Skeletal muscle tissue (tissue), 4 donors: ENCODE data around the gene BMP10. TPM values are rescaled to one million over a fixed set of nuclear protein-coding genes. Genes with fewer than 3 reads are reported as not detected.
"Not testable (repeated sequence)": the region's sequence is repeated elsewhere in the genome, so short reads cannot be mapped to it uniquely, and the experiment has no call there.

Source experiments
- H3K27ac ChIP-seq: one replicate; pipeline ENCODE4 v1.7.0; 2013; ENCODE audit warnings: mild to moderate bottlenecking, low read depth, low read length, inconsistent platforms
- H3K27me3 ChIP-seq, 3 donors: one replicate each; pipeline ENCODE4 v1.7.0; 2013; ENCODE audit warnings: low read length in 3 of 3; ENCODE audit not compliant: control insufficient read depth in 3 of 3, insufficient read depth in 3 of 3
- H3K36me3 ChIP-seq, 3 donors: one replicate each; pipeline ENCODE4 v1.7.0; 2013; ENCODE audit warnings: low read length in 3 of 3; ENCODE audit not compliant: control insufficient read depth in 3 of 3, insufficient read depth in 3 of 3
- H3K4me1 ChIP-seq, 3 donors: one replicate each; pipeline ENCODE4 v1.7.0; 2013; ENCODE audit warnings: low read length in 3 of 3, mild to moderate bottlenecking in 3 of 3; ENCODE audit not compliant: control insufficient read depth in 3 of 3, insufficient read depth in 3 of 3
- H3K4me3 ChIP-seq, 3 donors: one replicate each; pipeline ENCODE4 v1.7.0; 2013; ENCODE audit warnings: low read length in 3 of 3
- H3K9ac ChIP-seq, 3 donors: one replicate each; pipeline ENCODE4 v1.7.0; 2013; ENCODE audit warnings: low read length in 3 of 3, mild to moderate bottlenecking in 3 of 3, moderate library complexity in 2 of 3, low read depth in 1 of 3
- H3K9me3 ChIP-seq, 3 donors: one replicate each; pipeline ENCODE4 v1.7.0; 2013; ENCODE audit warnings: low read length in 3 of 3; ENCODE audit not compliant: control insufficient read depth in 3 of 3
- total RNA-seq: library from RNA; depleted of rRNA; stranded (reverse); fragments of >200 nt; gene quantifications from one replicate; pipeline ENCODE4 v1.2.3, GENCODE V29; 2014
- donor health status: Osteomylitis.

The BMP10 gene
- total RNA-seq, 1 donor from 2014 or later: not detected

DNA sequence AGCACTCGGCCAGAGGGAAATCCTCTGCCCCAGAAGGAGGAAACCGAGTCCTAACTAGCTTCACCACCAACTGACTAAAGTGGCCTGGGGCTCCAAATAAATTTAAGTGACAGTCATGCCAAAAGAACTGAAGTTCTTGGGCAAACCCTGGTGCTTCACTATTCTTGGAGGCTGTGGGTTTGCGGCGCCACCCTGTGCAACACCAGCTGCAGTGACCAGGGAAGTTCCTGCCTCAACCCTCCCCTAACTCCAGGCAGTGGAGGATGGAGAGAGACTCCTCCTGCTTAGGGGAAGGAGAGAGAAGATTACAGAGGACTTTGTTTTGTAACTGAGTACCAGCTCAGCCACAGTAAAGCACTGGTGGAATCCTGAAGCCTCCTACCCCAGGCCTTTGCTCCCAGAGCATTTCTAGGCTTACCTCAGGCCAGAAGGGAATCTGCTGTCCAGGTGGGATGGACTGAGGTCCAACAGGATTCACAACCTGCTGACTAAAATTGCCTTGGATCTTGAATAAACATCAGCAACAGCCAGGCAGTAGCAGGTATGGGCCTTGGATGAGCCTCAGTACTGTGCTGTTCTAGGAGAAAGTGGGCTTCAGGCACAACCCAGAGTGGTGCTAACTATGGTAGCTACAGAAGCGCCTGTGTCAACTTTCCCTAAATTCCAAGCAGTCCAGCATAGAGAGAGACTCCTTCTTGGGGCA, 29.4 kb upstream of the BMP10 start:
- H3K36me3 ChIP-seq: no peaks in the 10 kb centered on the region
- no peak overlapping the region for H3K9ac ChIP-seq
- peaks cover 0 to 7% (median 7%) of the 10 kb centered on the region in 3 donors for H3K9me3 ChIP-seq
- peaks cover 0 to 5% (median 0%) of the 10 kb centered on the region in 3 donors for H3K27me3 ChIP-seq
- H3K4me1 ChIP-seq: no peaks in the 10 kb centered on the region
- no peak overlapping the region for H3K27ac ChIP-seq
- no peak overlapping the region for H3K4me3 ChIP-seq

- not testable (repeated sequence) for H3K4me3 ChIP-seq, H3K9ac ChIP-seq, H3K9me3 ChIP-seq, H3K4me1 ChIP-seq, H3K27ac ChIP-seq, H3K27me3 ChIP-seq, H3K36me3 ChIP-seq
These were observed 24.8 kb upstream of the BMP10 start for GRCh38 chr2:68895981-68896380.

- H3K9ac ChIP-seq: no peak overlapping the region
- H3K27ac ChIP-seq: no peak overlapping the region
- no peaks in the 10 kb centered on the region for H3K9me3 ChIP-seq
- no peaks in the 10 kb centered on the region for H3K27me3 ChIP-seq
- no peaks in the 10 kb centered on the region for H3K36me3 ChIP-seq
- H3K4me1 ChIP-seq: peaks cover 0 to 3% (median 0%) of the 10 kb centered on the region in 3 donors
- H3K4me3 ChIP-seq: no peak overlapping the region
These were observed 18.3 kb upstream of the BMP10 start for GRCh38 chr2:68889500-68889899.

DNA sequence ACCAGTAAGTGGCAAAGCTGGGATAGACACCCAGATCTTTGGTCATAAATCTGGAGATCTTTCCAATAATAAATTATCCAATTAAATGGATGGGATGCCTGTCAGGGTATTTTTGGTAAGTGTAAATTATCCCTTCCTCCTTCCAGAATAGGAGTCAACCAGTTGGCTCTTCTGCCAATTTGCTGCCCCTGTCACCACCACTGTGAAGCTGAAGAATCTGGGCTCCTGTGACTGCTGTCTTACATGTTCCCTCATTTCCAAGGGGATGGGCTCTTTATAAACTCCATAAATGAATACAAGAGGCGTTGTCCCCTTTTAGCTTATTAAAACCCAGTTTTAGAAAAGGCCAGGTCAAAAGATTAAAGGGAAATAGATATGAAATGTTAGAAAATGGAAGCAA, 17.8 kb upstream of the BMP10 start:
- H3K27ac ChIP-seq: no peak overlapping the region
- H3K9me3 ChIP-seq: no peaks in the 10 kb centered on the region
- H3K27me3 ChIP-seq: no peaks in the 10 kb centered on the region
- H3K4me3 ChIP-seq: no peak overlapping the region
- H3K9ac ChIP-seq: no peak overlapping the region
- no peaks in the 10 kb centered on the region for H3K36me3 ChIP-seq
- H3K4me1 ChIP-seq: peaks cover 0 to 3% (median 0%) of the 10 kb centered on the region in 3 donors

DNA sequence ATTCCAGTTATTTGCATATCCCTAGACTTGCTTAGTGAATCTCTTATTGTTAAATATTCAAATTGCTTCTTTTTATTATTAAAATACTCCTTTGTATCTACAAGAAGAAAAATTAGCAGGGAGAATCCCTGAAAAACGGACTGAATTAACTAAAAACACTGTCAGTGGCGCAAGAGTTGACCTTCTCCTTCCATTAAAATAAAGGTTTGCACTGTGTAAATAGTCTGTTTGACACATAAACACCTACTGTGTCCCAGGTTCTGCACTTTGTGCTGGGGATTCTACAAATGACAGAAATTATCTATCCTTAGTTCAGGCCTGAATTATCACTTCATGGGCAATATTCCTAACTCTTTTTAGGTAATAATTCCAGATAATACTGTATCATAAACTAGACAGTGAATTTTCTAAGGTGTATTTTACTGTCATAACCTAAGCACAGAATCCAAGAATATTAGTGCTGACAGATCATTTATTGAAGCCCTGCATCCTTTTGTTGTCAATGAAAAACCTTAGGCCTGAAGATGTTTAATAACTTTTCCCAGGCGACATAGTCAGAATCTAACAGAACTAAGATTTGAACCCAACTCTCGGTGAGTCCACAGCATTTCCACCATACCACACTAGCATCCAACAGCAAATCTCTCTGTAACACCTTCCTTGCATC, 17.0 kb upstream of the BMP10 start:
- Histone ChIP-seq H3K4me3 (no peak overlapping the region), H3K4me1 (peaks cover 0 to 3% (median 0%) of the 10 kb centered on the region in 3 donors), H3K27me3 (no peaks in the 10 kb centered on the region), H3K9ac (no peak overlapping the region), H3K9me3 (no peaks in the 10 kb centered on the region), H3K27ac (no peak overlapping the region), H3K36me3 (no peaks in the 10 kb centered on the region)

DNA sequence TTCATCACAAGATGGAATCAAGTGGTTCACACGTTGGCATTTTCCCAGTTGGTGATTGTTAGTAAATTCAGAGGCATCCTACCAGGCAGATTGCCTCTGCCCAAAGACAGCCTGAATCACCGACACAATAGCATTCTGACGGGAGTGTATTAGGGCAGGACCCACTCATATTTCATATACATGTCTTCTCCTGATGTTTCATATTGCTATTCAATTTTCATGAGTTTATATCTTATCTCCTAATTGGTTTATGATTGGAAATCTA, 14.5 kb upstream of the BMP10 start:
- H3K4me1 ChIP-seq: peaks cover 0 to 3% (median 0%) of the 10 kb centered on the region in 3 donors
- H3K9ac ChIP-seq: no peak overlapping the region
- H3K27ac ChIP-seq: no peak overlapping the region
- H3K36me3 ChIP-seq: no peaks in the 10 kb centered on the region
- H3K4me3 ChIP-seq: no peak overlapping the region
- H3K27me3 ChIP-seq: peaks cover 0 to 2% (median 0%) of the 10 kb centered on the region in 3 donors
- H3K9me3 ChIP-seq: no peaks in the 10 kb centered on the region

DNA sequence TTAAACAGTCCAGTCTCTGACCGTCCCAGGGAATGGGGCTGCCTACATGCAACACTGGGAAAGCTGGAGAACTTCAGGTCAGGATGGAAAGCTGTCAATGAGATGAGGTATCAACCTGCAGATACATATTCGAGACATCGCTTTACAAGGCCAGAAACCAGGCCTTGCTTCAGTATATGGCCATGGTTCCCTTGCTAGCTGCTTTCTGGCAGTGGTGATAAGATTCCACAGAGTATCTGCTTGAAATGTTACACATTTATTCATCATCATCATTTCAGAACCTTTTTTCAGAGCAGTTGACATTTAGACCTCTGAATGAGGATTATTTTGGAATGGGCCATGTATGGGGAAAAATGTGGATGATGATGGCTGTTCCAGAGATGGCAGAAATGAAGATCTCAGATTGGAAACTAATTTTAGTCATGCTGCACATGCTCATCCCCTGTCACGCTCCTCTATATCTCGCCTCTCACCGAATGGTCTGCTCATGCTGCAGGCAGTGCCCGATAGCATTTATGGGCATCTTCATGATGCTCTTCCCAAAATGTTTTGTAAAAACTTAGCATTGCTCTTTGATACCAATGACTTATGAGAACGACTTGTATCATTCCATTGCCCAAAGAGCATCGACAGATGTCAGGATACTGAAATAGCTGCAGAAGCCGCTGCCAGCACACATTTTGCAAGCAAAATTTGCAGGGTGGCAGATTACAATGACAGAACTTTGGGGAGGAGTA, 14.0 kb upstream of the BMP10 start:
- H3K4me3 ChIP-seq: no peak overlapping the region
- H3K9me3 ChIP-seq: no peaks in the 10 kb centered on the region
- H3K27ac ChIP-seq: no peak overlapping the region
- peaks cover 0 to 3% (median 0%) of the 10 kb centered on the region in 3 donors for H3K4me1 ChIP-seq
- H3K27me3 ChIP-seq: peaks cover 0 to 2% (median 0%) of the 10 kb centered on the region in 3 donors
- no peak overlapping the region for H3K9ac ChIP-seq
- no peaks in the 10 kb centered on the region for H3K36me3 ChIP-seq

GRCh38 chr2:68880213-68880612, 9.0 kb upstream of the BMP10 start:
- Histone ChIP-seq H3K27ac (no peak overlapping the region), H3K9ac (no peak overlapping the region), H3K4me3 (no peak overlapping the region), H3K27me3 (peaks cover 0 to 2% (median 0%) of the 10 kb centered on the region in 3 donors), H3K36me3 (no peaks in the 10 kb centered on the region), H3K9me3 (no peaks in the 10 kb centered on the region), H3K4me1 (no peaks in the 10 kb centered on the region)

DNA sequence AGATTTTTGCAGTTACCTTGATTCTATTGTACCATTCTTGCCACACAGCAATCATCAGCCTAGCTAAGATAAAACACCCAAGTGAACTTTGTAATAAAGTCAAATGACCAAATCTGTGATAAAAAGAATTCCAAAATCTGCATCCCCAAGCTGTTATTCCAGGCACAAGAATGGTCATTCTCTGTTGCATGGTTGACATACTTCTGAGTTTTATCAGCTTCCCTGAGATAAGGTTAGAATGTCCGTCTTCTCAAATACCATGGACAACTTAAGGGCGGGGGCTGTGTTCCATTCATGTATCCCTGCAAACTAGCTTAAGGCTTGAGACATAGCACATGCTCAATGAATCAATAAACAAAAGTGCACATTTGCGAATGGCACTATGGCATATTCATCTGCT, 8.1 kb upstream of the BMP10 start:
- H3K27ac ChIP-seq: no peak overlapping the region
- peaks cover 0 to 2% (median 0%) of the 10 kb centered on the region in 3 donors for H3K27me3 ChIP-seq
- H3K9me3 ChIP-seq: no peaks in the 10 kb centered on the region
- no peaks in the 10 kb centered on the region for H3K4me1 ChIP-seq
- no peak overlapping the region for H3K4me3 ChIP-seq
- no peaks in the 10 kb centered on the region for H3K36me3 ChIP-seq
- no peak overlapping the region for H3K9ac ChIP-seq

- no peaks in the 10 kb centered on the region for H3K36me3 ChIP-seq
- H3K27ac ChIP-seq: no peak overlapping the region
- H3K9ac ChIP-seq: no peak overlapping the region
- no peaks in the 10 kb centered on the region for H3K9me3 ChIP-seq
- peaks cover 0 to 2% (median 0%) of the 10 kb centered on the region in 3 donors for H3K27me3 ChIP-seq
- no peaks in the 10 kb centered on the region for H3K4me1 ChIP-seq
- H3K4me3 ChIP-seq: no peak overlapping the region
These were observed 7.6 kb upstream of the BMP10 start for GRCh38 chr2:68878753-68879152.
